Large intestine (tissue), 3 donors: ENCODE measurements around the gene FHOD1. TPM values are rescaled to one million over a fixed set of nuclear protein-coding genes. Genes with fewer than 3 reads are reported as not detected.

ENCODE experiments used
- DNase-seq, 2 donors: peaks; one replicate each; pipeline versions ENCODE4 v3.0.0 to v3.0.0-alpha.2; 2013
- H3K27ac ChIP-seq: one replicate; pipeline ENCODE4 v1.5.1; 2013; ENCODE audit warnings: low read length
- H3K27me3 ChIP-seq: 2 replicates; pipeline ENCODE4 v1.6.1; 2013; ENCODE audit warnings: low read length; ENCODE audit not compliant: control insufficient read depth, insufficient read depth
- H3K36me3 ChIP-seq: 2 replicates; pipeline ENCODE4 v1.6.1; 2013; ENCODE audit warnings: low read length; ENCODE audit not compliant: control insufficient read depth, insufficient read depth
- H3K4me1 ChIP-seq: one replicate; pipeline ENCODE4 v1.6.1; 2013; ENCODE audit warnings: low read length; ENCODE audit not compliant: control insufficient read depth, insufficient read depth
- H3K4me3 ChIP-seq: one replicate; pipeline ENCODE4 v1.5.1; 2013; ENCODE audit warnings: low read length
- H3K9me3 ChIP-seq: one replicate; pipeline ENCODE4 v1.6.1; 2013; ENCODE audit warnings: mild to moderate bottlenecking, low read depth, low read length, moderate library complexity; ENCODE audit not compliant: control insufficient read depth
- WGBS: methylation state at CpG from one replicate; pipeline ENCODE4 v1.1.5; 2013; ENCODE audit warnings: low lambda C conversion rate; ENCODE audit not compliant: insufficient coverage; 5-methylcytosine and 5-hydroxymethylcytosine counted together
- polyA plus RNA-seq: library from polyadenylated mRNA; unstranded; fragments of 120-200 nt; gene quantifications from one replicate; pipeline ENCODE4 v1.2.1, GENCODE V29; 2013

Gene FHOD1
- polyA plus RNA-seq, 1 donor = 13.8 TPM

DNA sequence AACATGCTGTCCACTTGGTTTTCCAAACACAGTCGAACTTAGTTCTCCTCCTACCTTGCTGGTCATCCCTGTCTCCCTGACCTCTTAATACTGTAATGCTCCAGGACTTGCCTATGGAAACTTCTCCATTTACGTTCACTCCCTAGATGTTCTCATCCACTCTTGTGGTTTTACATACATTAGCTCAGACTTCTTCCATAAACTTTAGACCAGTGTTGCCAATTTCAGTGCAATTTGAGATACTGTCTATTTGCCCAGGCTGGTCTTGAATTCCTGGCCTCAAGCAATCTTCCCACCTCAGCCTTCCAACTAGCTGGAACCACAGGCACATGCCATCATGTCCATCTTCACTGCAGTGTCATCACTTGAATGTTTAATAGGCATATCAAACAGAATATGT lies 65.0 kb downstream of the FHOD1 start:
- no CpG with 5 or more reads among the region's 2 CpGs for WGBS
- H3K36me3 ChIP-seq = no peaks in the 10 kb centered on the region
- peaks cover 3% of the 10 kb centered on the region for H3K9me3 ChIP-seq
- peaks cover 8% of the 10 kb centered on the region for H3K27me3 ChIP-seq
- peaks cover 26% of the 10 kb centered on the region for H3K4me1 ChIP-seq
- H3K27ac ChIP-seq = no peak overlapping the region
- no peak for DNase-seq
- H3K4me3 ChIP-seq = no peak overlapping the region

DNA sequence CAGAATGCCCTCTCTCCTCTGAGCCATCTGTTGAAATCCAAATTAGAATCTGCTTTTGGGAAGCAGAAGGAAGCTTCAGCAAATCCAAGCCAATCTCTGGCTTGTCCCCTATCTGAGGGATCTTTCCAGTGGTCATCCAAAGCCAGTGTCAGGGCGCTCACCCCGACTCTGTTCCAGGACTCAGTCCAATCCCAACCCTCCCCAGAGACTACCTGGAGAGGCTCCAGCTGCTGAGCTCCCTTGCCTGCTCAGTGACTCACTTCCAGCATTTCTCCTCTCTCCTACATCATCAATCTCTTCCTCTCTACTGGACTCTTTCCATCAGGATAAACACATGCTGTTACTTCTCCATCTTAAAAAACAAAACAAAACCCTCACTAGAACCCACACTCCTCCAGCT lies 65.9 kb downstream of the FHOD1 start:
- no peaks in the 10 kb centered on the region for H3K36me3 ChIP-seq
- H3K27ac ChIP-seq = no peak overlapping the region
- no peak for DNase-seq
- peaks cover 14% of the 10 kb centered on the region for H3K27me3 ChIP-seq
- no peak overlapping the region for H3K4me3 ChIP-seq
- no CpG with 5 or more reads among the region's 2 CpGs for WGBS
- peaks cover 26% of the 10 kb centered on the region for H3K4me1 ChIP-seq
- H3K9me3 ChIP-seq = peaks cover 3% of the 10 kb centered on the region

DNA sequence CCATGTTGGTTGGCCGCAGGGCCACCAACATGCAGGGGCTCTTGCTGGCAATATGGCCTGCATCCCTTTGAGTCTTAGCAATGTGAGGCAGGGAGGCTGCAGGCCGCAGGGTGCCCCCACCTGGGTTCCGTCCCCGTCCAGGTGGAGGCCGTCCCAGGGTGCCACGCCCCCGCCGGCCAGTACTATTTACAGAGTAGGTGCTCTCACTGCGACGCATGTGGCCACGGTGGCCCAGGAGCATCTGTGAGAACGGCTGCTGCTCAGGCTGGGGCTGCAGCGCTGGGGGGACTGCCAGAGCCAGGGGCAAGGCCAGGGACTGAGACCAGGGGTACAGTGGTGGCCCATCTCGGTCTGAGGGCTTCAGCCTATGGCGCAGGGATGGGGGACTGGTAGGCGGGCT lies 67.1 kb downstream of the FHOD1 start:
- H3K4me1 ChIP-seq = peaks cover 18% of the 10 kb centered on the region
- no peak for DNase-seq
- no CpG with 5 or more reads among the region's 16 CpGs for WGBS

DNA sequence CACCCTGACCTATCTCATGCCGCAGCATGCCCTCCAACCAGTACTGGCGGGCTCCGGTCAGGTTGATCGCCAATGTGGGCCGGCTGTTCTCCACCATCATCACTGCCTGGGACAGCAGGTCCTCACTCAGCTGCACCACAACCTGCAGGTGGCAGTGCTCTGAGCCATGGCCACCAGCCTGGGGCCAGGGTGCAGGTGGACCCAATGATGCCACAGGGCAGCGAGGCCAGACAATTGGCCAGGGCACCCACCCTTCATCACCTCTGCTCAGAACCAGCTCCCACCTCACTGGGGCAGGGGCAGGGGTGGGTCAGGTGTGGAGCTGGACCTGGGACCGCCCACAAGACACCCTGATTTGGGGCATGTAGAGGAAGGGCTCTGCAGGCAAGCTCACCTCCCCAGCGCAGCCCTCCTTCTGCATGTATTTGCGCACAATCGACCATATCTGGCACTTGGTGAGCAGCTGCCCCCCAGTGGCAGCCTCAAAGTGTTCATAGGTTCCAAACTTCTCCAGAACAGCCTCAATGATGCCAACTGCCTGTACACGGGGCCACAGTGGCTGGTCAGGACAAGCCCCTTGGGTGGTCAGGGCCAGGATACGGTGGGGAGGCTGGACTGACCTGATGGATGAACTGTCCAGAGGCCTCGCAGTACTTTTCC lies 67.7 kb downstream of the FHOD1 start:
- no CpG with 5 or more reads among the region's 13 CpGs for WGBS
- Histone ChIP-seq H3K4me1 (peaks cover 18% of the 10 kb centered on the region), H3K4me3 (no peak overlapping the region), H3K9me3 (peaks cover 2% of the 10 kb centered on the region), H3K27ac (no peak overlapping the region), H3K27me3 (peaks cover 25% of the 10 kb centered on the region), H3K36me3 (no peaks in the 10 kb centered on the region)
- DNase-seq = no peak

More for the DNA sequence above, 67.1 kb downstream of the FHOD1 start:
- H3K27me3 ChIP-seq = peaks cover 25% of the 10 kb centered on the region
- H3K4me3 ChIP-seq = no peak overlapping the region
- H3K9me3 ChIP-seq = peaks cover 3% of the 10 kb centered on the region
- H3K27ac ChIP-seq = no peak overlapping the region
- H3K36me3 ChIP-seq = no peaks in the 10 kb centered on the region

Other genes with a start within 250 kb of the FHOD1 start
- 25.1 TPM for gene CBFB, start 218.3 kb downstream of the FHOD1 start, polyA plus RNA-seq
- 14.3 TPM for gene PHAF1, start 137.5 kb downstream of the FHOD1 start, polyA plus RNA-seq
- 5.5 TPM for gene B3GNT9, start 96.5 kb downstream of the FHOD1 start, polyA plus RNA-seq
- 13.2 TPM for gene TRADD, start 87.6 kb downstream of the FHOD1 start, polyA plus RNA-seq
- 5.0 TPM for gene FBXL8, start 87.5 kb downstream of the FHOD1 start, polyA plus RNA-seq
- gene HSF4, start 82.7 kb downstream of the FHOD1 start, polyA plus RNA-seq = 8.2 TPM
- gene NOL3, start 76.9 kb downstream of the FHOD1 start, polyA plus RNA-seq = 5.8 TPM
- gene MATCAP1, start 63.5 kb downstream of the FHOD1 start, polyA plus RNA-seq = 29.2 TPM
- gene EXOC3L1, start 57.3 kb downstream of the FHOD1 start, polyA plus RNA-seq = 2.1 TPM
- 67.6 TPM for gene E2F4, start 55.3 kb downstream of the FHOD1 start, polyA plus RNA-seq
- 34.0 TPM for gene ELMO3, start 48.4 kb downstream of the FHOD1 start, polyA plus RNA-seq
- gene TMEM208, start 20.4 kb downstream of the FHOD1 start, polyA plus RNA-seq = 52.8 TPM
- gene SLC9A5, start 1.5 kb upstream of the FHOD1 start, polyA plus RNA-seq = 0.96 TPM
- 9.2 TPM for gene PLEKHG4, start 32.1 kb upstream of the FHOD1 start, polyA plus RNA-seq
- gene KCTD19, start 79.3 kb upstream of the FHOD1 start, polyA plus RNA-seq = 0.40 TPM
- gene LRRC36, start 79.3 kb upstream of the FHOD1 start, polyA plus RNA-seq = 2.5 TPM
- 57.2 TPM for gene TPPP3, start 146.0 kb upstream of the FHOD1 start, polyA plus RNA-seq
- gene ZDHHC1, start 169.0 kb upstream of the FHOD1 start, polyA plus RNA-seq = 6.9 TPM
- 5.8 TPM for gene HSD11B2, start 183.6 kb upstream of the FHOD1 start, polyA plus RNA-seq
- gene ATP6V0D1, start 233.7 kb upstream of the FHOD1 start, polyA plus RNA-seq = 93.1 TPM
- 0.13 TPM for gene AGRP, start 236.1 kb upstream of the FHOD1 start, polyA plus RNA-seq